HepG2 (cell line): ENCODE data around the gene RFC1. TPM values are rescaled to one million over a fixed set of nuclear protein-coding genes. Genes with fewer than 3 reads are reported as not detected.
A peak's percentile ranks its signal among the peaks of the same experiment; 100 is the strongest.
"Not testable (repeated sequence)": the region's sequence is repeated elsewhere in the genome, so short reads cannot be mapped to it uniquely, and the experiment has no call there.

Source experiments
- ATAC-seq: fragments of 200-7000 bp; cut with Tn5 transposase; 3 replicates; pipeline ENCODE4 v1.9.1; 2020; ENCODE audit warnings: mild to moderate bottlenecking, moderate library complexity
- BruUV-seq: library from RNA; stranded (reverse); fragments of 400-500 nt; replicated peaks from 2 replicates; lab custom pipeline; 2021; lab: Mats Ljungman, UMichigan
- CTCF ChIA-PET: fragments of 300-600 bp; formaldehyde crosslinking; extraction: SDS; loops from one replicate; lab custom pipeline; 2021; ENCODE audit warnings: low total read pairs, inconsistent platforms, low intra/inter-chr PET ratio; lab: Yijun Ruan, JAX
- POLR2A ChIA-PET: fragments of 350-600 bp; sonication (Branson Sonifier 250); formaldehyde crosslinking; loops from one replicate; lab custom pipeline; 2020; ENCODE audit warnings: antibody characterized with exemption, inconsistent platforms; lab: Yijun Ruan, JAX
- DNase-seq: peaks from one replicate; pipeline ENCODE4 v3.0.0-alpha.2; 2015; ENCODE audit warnings: low spot score
- FAIRE-seq: peaks from 3 replicates; lab custom pipeline; 2011; peaks lifted over from hg19 to GRCh38; lab: Jason Lieb, UNC
- H2AFZ ChIP-seq: one replicate; pipeline ENCODE4 v1.6.1; 2011; ENCODE audit warnings: low read length, inconsistent platforms
- H3K27ac ChIP-seq: fragments of 300-600 bp; 3 replicates; pipeline ENCODE4 v1.8.0; 2011; ENCODE audit warnings: mixed run types, mild to moderate bottlenecking, mixed read lengths, low read length, inconsistent platforms; ENCODE audit not compliant: insufficient read depth; ENCODE audit errors: extremely low read length
- H3K27me3 ChIP-seq, 2 experiments: fragments of 200-600 bp in 1 of 2; 2 replicates in 1 of 2; 3 replicates in 1 of 2; pipeline versions ENCODE4 v1.6.0 to v1.8.0; 2011; ENCODE audit warnings: low read length in 2 of 2, mild to moderate bottlenecking in 2 of 2, moderate library complexity in 2 of 2, inconsistent platforms in 1 of 2; ENCODE audit not compliant: insufficient read depth in 2 of 2, control insufficient read depth in 1 of 2
- H3K36me3 ChIP-seq, 2 experiments: fragments of 200-600 bp in 1 of 2; replicated peaks in 1 of 2; 2 replicates in 1 of 2; 3 replicates in 1 of 2; pipeline versions ENCODE4 v1.5.1 to v1.8.0; 2011; ENCODE audit warnings: low read length in 2 of 2, inconsistent platforms in 1 of 2; ENCODE audit not compliant: insufficient read depth in 2 of 2, control insufficient read depth in 1 of 2
- H3K4me1 ChIP-seq: 2 replicates; pipeline ENCODE4 v1.5.1; 2012; ENCODE audit warnings: low read length, inconsistent platforms; ENCODE audit not compliant: insufficient read depth
- H3K4me2 ChIP-seq: 2 replicates; pipeline ENCODE4 v1.6.0; 2011; ENCODE audit warnings: low read depth, low read length, inconsistent platforms
- H3K4me3 ChIP-seq, 3 experiments: fragments of 200-600 bp in 1 of 3; sonication (generic), shearing (Covaris generic) in 1 of 3; replicated peaks in 1 of 3; 2 replicates each; pipeline ENCODE4 v1.5.1; 2011 to 2016; ENCODE audit warnings: low read length in 3 of 3, inconsistent platforms in 2 of 3, low read depth in 2 of 3, mild to moderate bottlenecking in 2 of 3, control low read depth in 1 of 3, mixed read lengths in 1 of 3; ENCODE audit not compliant: insufficient read depth in 1 of 3
- H3K79me2 ChIP-seq: one replicate; pipeline ENCODE4 v1.6.1; 2011; ENCODE audit warnings: low read length, inconsistent platforms; ENCODE audit not compliant: insufficient read depth
- H3K9ac ChIP-seq: 2 replicates; pipeline ENCODE4 v1.6.0; 2011; ENCODE audit warnings: mild to moderate bottlenecking, low read depth, low read length, inconsistent platforms; ENCODE audit not compliant: insufficient read depth
- H3K9me3 ChIP-seq: 2 replicates; pipeline ENCODE4 v1.5.1; 2012; ENCODE audit warnings: mild to moderate bottlenecking, low read length
- H4K20me1 ChIP-seq: 2 replicates; pipeline ENCODE4 v1.6.0; 2011; ENCODE audit warnings: inconsistent platforms, mild to moderate bottlenecking, low read length, moderate library complexity; ENCODE audit not compliant: insufficient read depth
- HNRNPK ChIP-seq: fragments of 200-400 bp; formaldehyde crosslinking; IDR thresholded peaks from 2 replicates; pipeline ENCODE4 v1.6.1; 2018; ENCODE audit warnings: low read length, low read depth, moderate library complexity, mild to moderate bottlenecking; ENCODE audit not compliant: poor library complexity, severe bottlenecking
- NFE2 ChIP-seq: sonication (generic); formaldehyde crosslinking; IDR thresholded peaks from 2 replicates; pipeline ENCODE4 v1.4.0; 2020; ENCODE audit warnings: missing genetic modification reagents
- ZNF33B ChIP-seq: sonication (generic); formaldehyde crosslinking; IDR thresholded peaks from 2 replicates; pipeline ENCODE4 v1.5.1; 2020; ENCODE audit warnings: mild to moderate bottlenecking, missing genetic modification reagents
- ZNF652 ChIP-seq: IDR thresholded peaks from 2 replicates; pipeline ENCODE4 v1.6.1; 2016; ENCODE audit warnings: low read depth, borderline replicate concordance
- WGBS: methylation state at CpG from one replicate; pipeline ENCODE4 v1.1.6; 2017; ENCODE audit warnings: low lambda C conversion rate; 5-methylcytosine and 5-hydroxymethylcytosine counted together
- in situ Hi-C: cut with HindIII; loops from 2 replicates; pipeline ENCODE4 v1.10.0; 2017; ENCODE audit warnings: low pct_unique_long_range_greater_than_20kb; ENCODE audit not compliant: extremely low pct_ligation_motif_present
- intact Hi-C: fragments of 100-400 bp; cut with micrococcal nuclease; formaldehyde crosslinking; loops from one replicate; pipeline ENCODE4 v1.10.0; 2022; ENCODE audit not compliant: unreplicated experiment
- polyA plus RNA-seq, 8 experiments: library from polyadenylated mRNA; depleted of rRNA in 3 of 8; stranded (reverse) in 7 of 8; unstranded in 1 of 8; fragments of >200 nt; fragmentation: Illumina TruSeq in 4 of 8; extraction: Trizol in 4 of 8; gene quantifications; 2 replicates each; pipeline versions ENCODE4 v1.2.1 to v1.2.3, GENCODE V29; 2011 to 2016; ENCODE audit warnings: low read depth in 4 of 8, missing spikeins in 1 of 8, mixed read lengths in 1 of 8; ENCODE audit not compliant: insufficient read depth in 1 of 8
- total RNA-seq, 5 experiments: library from RNA; depleted of rRNA; stranded (reverse); fragments of >200 nt; fragmentation: Illumina TruSeq; extraction: Trizol; gene quantifications; 2 replicates each; pipeline ENCODE4 v1.2.3, GENCODE V29; 2016; ENCODE audit warnings: low read depth in 1 of 5
- TF ChIP-seq, protein P1 (sequence below): sonication (generic); formaldehyde crosslinking; IDR thresholded peaks from 2 replicates; pipeline ENCODE4 v1.4.0; 2020; ENCODE audit warnings: missing genetic modification reagents

The RFC1 gene
- total and polyA plus RNA-seq, 2 of the 13 experiments (the other 11 are each of a cell fraction or from before 2014, with no cell fraction given): 15.9 to 78.8 TPM

DNA sequence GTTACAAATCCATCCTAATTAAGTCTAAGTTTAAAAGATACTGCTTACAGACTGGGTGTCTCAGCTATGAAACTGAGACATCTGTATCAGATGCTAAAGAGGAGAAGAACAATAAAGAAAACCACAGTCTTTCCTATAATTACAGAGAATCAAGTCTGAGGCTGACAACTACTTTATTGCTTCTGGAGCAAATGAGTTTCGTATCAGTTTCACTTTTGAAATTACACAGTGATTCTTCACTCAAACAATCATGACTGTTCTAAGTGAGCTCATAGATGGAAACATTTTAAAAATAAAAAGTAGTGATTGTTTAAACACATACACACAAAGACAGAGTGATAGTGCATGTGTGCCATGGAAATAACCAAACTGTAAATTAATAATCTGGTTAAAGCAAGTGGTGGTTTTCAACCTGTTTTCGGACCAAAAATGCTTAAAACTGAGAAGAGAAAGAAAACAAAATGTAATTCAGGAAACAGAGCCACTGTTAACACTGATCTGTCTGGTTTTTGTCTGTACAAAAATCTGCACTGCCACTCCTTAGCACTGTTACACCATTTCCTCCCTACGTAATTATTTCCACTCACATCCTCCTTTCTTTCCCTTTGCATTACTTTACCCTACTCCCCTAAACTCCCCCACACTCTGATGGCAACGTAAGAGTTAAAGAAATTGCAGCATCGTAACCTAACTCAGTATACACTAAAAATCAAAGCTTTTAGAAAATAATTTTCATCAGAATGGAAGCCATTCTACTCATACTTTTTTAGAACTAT, 12.5 kb downstream of the RFC1 start:
- ATAC-seq (no peak), FAIRE-seq (no peak), DNase-seq (no peak)
- Histone ChIP-seq H4K20me1 (no peaks in the 10 kb centered on the region), H3K27ac (peak overlapping the region; percentile 20), H3K4me3 (no peak overlapping the region; a peak in 1 of 6 replicates), H3K4me1 (peaks cover 56% of the 10 kb centered on the region), H3K9ac (no peak overlapping the region), H3K9me3 (no peaks in the 10 kb centered on the region), H3K27me3 (no peaks in the 10 kb centered on the region), H3K36me3 (peaks cover 1 to 16% of the 10 kb centered on the region in 2 experiments; a peak in 4 of 5 replicates), H3K4me2 (peak overlapping the region; percentile 32; the same call in 1 of the 2 replicates), H2AFZ (no peak overlapping the region), H3K79me2 (peaks cover 89% of the 10 kb centered on the region)
- ChIA-PET POLR2A (interaction anchor here (0.7 kb wide), 1 partner anchor 13 kb away, joined by 3 read pairs; the partner anchor contains the start of gene RFC1), CTCF (no interaction called here)
- intact Hi-C loops (no loop called here), in situ Hi-C loops (no loop called here)
- WGBS: 83% methylated on average over 5 of the region's 5 CpGs
- BruUV-seq: no TSS peak
- TF ChIP-seq ZNF33B (CRISPR knock-in tag): no peak
- TF ChIP-seq NFE2 (CRISPR knock-in tag): no peak
- TF ChIP-seq, protein P1, sequence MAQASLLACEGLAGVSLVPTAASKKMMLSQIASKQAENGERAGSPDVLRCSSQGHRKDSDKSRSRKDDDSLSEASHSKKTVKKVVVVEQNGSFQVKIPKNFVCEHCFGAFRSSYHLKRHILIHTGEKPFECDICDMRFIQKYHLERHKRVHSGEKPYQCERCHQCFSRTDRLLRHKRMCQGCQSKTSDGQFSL (CRISPR knock-in tag): no peak
- peak; percentile 25 for TF ChIP-seq HNRNPK
- TF ChIP-seq ZNF652 (CRISPR knock-in tag): peak; percentile 80

DNA sequence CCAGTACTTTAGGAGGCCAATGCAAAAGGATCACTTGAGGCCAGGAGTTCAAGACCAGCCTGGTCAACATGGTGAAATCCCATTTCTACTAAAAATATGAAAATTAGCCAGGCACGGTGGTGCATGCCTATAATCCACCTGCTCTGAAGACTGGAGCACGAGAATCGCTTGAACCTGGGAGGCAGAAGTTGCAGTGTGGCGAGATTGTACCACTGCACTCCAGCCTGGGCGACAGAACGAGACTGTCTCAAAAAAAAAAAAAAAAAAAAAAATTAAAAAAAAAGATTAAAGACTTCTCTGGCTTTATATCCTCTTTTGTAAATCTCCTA, 13.0 kb downstream of the RFC1 start:
- H3K4me3 ChIP-seq, intact Hi-C loops, H3K27me3 ChIP-seq, FAIRE-seq, POLR2A ChIA-PET, H4K20me1 ChIP-seq, CTCF ChIA-PET, H2AFZ ChIP-seq, H3K9me3 ChIP-seq, in situ Hi-C loops, H3K9ac ChIP-seq, ATAC-seq, BruUV-seq, H3K27ac ChIP-seq, DNase-seq: not testable (repeated sequence)
- 0 out of 2 replicates have a peak overlapping the region, but pooled peaks have one; percentile 32 for H3K4me2 ChIP-seq
- peaks cover 54% of the 10 kb centered on the region for H3K4me1 ChIP-seq
- peaks cover 89% of the 10 kb centered on the region for H3K79me2 ChIP-seq
- peaks cover 4 to 18% of the 10 kb centered on the region in 2 experiments; a peak in 4 of 5 replicates for H3K36me3 ChIP-seq
- over 99% methylated on average over 6 of the region's 6 CpGs for WGBS
